ENCODE results near the gene PCDHA8.
"Not testable (repeated sequence)": the region's sequence is repeated elsewhere in the genome, so short reads cannot be mapped to it uniquely, and the experiment has no call there.

Gene PCDHA8, protein sequence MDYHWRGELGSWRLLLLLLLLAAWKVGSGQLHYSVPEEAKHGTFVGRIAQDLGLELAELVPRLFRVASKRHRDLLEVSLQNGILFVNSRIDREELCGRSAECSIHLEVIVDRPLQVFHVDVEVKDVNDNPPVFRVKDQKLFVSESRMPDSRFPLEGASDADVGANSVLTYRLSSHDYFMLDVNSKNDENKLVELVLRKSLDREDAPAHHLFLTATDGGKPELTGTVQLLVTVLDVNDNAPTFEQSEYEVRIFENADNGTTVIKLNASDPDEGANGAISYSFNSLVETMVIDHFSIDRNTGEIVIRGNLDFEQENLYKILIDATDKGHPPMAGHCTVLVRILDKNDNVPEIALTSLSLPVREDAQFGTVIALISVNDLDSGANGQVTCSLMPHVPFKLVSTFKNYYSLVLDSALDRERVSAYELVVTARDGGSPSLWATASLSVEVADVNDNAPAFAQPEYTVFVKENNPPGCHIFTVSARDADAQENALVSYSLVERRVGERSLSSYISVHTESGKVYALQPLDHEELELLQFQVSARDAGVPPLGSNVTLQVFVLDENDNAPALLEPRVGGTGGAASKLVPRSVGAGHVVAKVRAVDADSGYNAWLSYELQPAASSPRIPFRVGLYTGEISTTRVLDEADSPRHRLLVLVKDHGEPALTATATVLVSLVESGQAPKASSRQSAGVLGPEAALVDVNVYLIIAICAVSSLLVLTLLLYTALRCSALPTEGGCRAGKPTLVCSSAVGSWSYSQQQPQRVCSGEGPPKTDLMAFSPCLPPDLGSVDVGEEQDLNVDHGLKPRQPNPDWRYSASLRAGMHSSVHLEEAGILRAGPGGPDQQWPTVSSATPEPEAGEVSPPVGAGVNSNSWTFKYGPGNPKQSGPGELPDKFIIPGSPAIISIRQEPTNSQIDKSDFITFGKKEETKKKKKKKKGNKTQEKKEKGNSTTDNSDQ

DNA sequence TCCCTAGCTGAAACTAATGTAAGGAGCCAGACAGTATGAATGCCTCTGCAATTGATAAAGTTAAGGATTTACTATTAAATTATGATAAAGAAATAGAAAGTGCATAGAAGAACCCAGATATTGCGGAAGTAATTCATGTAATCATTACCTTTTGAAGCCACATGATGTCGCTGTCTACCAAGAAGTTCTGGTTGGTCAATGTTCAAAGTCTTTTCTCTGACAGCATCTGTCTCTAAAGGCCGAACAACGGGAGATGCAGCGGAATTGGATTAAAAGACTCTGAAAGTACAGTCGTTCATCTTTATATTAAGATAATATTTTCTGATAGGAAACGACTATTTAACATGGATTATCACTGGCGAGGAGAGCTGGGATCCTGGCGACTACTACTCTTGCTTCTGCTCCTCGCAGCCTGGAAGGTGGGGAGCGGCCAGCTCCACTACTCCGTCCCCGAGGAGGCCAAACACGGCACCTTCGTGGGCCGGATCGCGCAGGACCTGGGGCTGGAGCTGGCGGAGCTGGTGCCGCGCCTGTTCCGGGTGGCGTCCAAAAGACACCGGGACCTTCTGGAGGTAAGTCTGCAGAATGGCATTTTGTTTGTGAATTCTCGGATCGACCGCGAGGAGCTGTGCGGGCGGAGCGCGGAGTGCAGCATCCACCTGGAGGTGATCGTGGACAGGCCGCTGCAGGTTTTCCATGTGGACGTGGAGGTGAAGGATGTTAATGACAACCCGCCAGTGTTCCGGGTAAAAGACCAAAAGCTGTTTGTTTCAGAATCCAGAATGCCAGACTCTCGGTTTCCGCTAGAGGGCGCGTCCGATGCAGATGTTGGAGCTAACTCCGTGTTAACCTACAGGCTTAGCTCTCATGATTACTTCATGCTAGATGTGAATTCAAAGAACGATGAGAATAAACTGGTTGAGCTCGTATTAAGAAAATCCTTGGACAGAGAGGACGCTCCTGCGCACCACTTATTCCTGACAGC is at the start of gene PCDHA8:
PCDHA8 (plus strand) TSS at position 210 of the 985 bp plus-strand sequence; CDS start at position 345, 135 bp downstream.
- Histone ChIP-seq H3K9me3 (ENCODE audit: low read length) (no peaks in the 10 kb centered on the region), H3K27ac (ENCODE audit: low read depth, low read length) (no peak within 1 kb of the TSS), H3K4me3 (ENCODE audit: low read depth in 1 of 2, low read length in 2 of 2) (no peak within 1 kb of the TSS), H3K9ac (ENCODE audit: low read length) (no peak within 1 kb of the TSS), H3K36me3 (ENCODE audit: insufficient read depth, low read length) (no peaks in the 10 kb centered on the region), H3K4me1 (ENCODE audit: insufficient read depth, low read length) (no peaks in the 10 kb centered on the region), H3K27me3 (ENCODE audit: control insufficient read depth in 1 of 2, insufficient read depth in 2 of 2, low read length in 2 of 2) (no peaks in the 10 kb centered on the region)

DNA sequence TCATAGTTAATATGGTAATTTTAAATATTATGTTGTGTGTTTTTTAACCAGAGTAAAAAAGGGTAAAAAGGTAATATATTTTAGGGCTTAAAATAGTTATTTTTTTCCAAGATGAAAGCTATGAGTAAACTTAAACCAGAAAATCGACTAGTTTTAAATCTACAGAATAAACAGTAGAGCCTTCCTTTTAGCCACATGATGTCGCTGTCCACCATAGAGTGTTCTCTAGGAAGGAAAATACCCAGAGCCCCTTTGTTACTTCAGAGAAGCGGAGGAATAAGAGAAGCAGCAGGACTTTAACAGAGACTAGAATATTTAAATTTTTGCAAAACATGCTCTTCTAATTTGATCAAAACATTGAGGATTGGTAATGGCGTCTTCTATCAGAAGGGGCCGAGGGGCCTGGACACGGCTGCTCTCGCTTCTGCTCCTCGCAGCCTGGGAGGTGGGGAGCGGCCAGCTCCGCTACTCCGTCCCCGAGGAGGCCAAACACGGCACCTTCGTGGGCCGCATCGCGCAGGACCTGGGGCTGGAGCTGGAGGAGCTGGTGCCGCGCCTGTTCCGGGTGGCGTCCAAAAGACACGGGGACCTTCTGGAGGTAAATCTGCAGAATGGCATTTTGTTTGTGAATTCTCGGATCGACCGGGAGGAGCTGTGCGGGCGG is 46.3 kb upstream of the PCDHA8 start, which contains the start of gene PCDHA2:
PCDHA2 (plus strand) TSS at position 258 of the 664 bp plus-strand sequence.
- Histone ChIP-seq H3K27ac (ENCODE audit: low read depth, low read length) (no peak within 1 kb of the TSS), H3K9ac (ENCODE audit: low read length) (no peak within 1 kb of the TSS), H3K4me3 (ENCODE audit: low read depth in 1 of 2, low read length in 2 of 2) (no peak within 1 kb of the TSS), H3K9me3 (ENCODE audit: low read length) (peaks cover 8% of the 10 kb centered on the region), H3K27me3 (ENCODE audit: control insufficient read depth in 1 of 2, insufficient read depth in 2 of 2, low read length in 2 of 2) (no peaks in the 10 kb centered on the region), H3K4me1 (ENCODE audit: insufficient read depth, low read length) (no peaks in the 10 kb centered on the region), H3K36me3 (ENCODE audit: insufficient read depth, low read length) (no peaks in the 10 kb centered on the region)

DNA sequence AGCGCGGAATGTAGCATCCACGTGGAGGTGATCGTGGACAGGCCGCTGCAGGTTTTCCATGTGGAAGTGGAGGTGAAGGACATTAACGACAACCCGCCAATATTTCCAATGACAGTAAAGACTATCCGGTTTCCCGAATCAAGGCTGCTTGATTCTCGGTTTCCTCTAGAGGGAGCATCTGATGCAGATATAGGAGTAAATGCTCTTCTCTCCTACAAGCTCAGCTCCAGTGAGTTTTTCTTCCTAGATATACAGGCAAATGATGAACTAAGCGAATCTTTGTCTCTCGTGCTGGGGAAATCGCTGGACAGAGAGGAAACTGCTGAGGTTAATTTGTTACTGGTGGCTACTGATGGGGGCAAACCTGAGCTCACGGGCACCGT is 45.7 kb upstream of the PCDHA8 start:
- no peaks in the 10 kb centered on the region for H3K27me3 ChIP-seq (ENCODE audit: control insufficient read depth in 1 of 2, insufficient read depth in 2 of 2, low read length in 2 of 2)
- no peak overlapping the region for H3K9ac ChIP-seq (ENCODE audit: low read length)
- no peaks in the 10 kb centered on the region for H3K36me3 ChIP-seq (ENCODE audit: insufficient read depth, low read length)
- peaks cover 8% of the 10 kb centered on the region for H3K9me3 ChIP-seq (ENCODE audit: low read length)
- H3K27ac ChIP-seq (ENCODE audit: low read depth, low read length), result no peak overlapping the region
- no peaks in the 10 kb centered on the region for H3K4me1 ChIP-seq (ENCODE audit: insufficient read depth, low read length)
- H3K4me3 ChIP-seq (ENCODE audit: low read depth in 1 of 2, low read length in 2 of 2), result no peak overlapping the region

DNA sequence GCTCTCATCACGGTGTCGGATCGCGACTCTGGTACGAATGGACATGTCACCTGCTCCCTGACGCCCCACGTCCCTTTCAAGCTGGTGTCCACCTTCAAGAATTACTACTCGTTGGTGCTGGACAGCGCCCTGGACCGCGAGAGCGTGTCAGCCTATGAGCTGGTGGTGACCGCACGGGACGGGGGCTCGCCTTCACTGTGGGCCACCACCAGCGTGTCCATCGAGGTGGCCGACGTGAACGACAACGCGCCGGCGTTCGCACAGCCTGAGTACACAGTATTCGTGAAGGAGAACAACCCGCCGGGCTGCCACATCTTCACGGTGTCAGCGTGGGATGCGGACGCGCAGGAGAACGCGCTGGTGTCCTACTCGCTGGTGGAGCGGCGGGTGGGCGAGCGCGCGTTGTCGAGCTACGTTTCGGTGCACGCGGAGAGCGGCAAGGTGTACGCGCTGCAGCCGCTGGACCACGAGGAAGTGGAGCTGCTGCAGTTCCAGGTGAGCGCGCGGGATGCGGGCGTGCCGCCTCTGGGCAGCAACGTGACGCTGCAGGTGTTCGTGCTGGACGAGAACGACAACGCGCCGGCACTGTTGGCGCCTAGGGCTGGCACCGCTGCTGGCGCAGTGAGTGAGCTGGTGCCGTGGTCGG is 44.8 kb upstream of the PCDHA8 start:
- not testable (repeated sequence) for H3K27me3 ChIP-seq (ENCODE audit: control insufficient read depth in 1 of 2, insufficient read depth in 2 of 2, low read length in 2 of 2); H3K4me3 ChIP-seq (ENCODE audit: low read depth in 1 of 2, low read length in 2 of 2); H3K9ac ChIP-seq (ENCODE audit: low read length); H3K36me3 ChIP-seq (ENCODE audit: insufficient read depth, low read length); H3K27ac ChIP-seq (ENCODE audit: low read depth, low read length); H3K9me3 ChIP-seq (ENCODE audit: low read length); H3K4me1 ChIP-seq (ENCODE audit: insufficient read depth, low read length)

DNA sequence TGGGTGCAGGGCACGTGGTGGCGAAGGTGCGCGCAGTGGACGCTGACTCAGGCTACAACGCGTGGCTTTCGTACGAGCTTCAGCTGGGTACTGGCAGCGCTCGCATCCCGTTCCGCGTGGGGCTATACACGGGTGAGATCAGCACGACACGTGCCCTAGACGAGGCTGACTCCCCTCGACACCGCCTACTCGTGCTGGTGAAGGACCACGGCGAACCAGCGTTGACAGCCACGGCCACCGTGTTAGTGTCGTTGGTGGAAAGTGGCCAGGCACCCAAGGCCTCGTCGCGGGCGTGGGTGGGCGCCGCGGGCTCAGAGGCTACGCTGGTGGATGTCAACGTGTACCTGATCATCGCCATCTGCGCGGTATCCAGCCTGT is 44.3 kb upstream of the PCDHA8 start:
- H3K27me3 ChIP-seq (ENCODE audit: control insufficient read depth in 1 of 2, insufficient read depth in 2 of 2, low read length in 2 of 2), result no peaks in the 10 kb centered on the region
- H3K27ac ChIP-seq (ENCODE audit: low read depth, low read length), result no peak overlapping the region
- H3K36me3 ChIP-seq (ENCODE audit: insufficient read depth, low read length), result no peaks in the 10 kb centered on the region
- H3K9me3 ChIP-seq (ENCODE audit: low read length), result peaks cover 8% of the 10 kb centered on the region
- H3K9ac ChIP-seq (ENCODE audit: low read length), result no peak overlapping the region
- no peak overlapping the region for H3K4me3 ChIP-seq (ENCODE audit: low read depth in 1 of 2, low read length in 2 of 2)
- H3K4me1 ChIP-seq (ENCODE audit: insufficient read depth, low read length), result no peaks in the 10 kb centered on the region

DNA sequence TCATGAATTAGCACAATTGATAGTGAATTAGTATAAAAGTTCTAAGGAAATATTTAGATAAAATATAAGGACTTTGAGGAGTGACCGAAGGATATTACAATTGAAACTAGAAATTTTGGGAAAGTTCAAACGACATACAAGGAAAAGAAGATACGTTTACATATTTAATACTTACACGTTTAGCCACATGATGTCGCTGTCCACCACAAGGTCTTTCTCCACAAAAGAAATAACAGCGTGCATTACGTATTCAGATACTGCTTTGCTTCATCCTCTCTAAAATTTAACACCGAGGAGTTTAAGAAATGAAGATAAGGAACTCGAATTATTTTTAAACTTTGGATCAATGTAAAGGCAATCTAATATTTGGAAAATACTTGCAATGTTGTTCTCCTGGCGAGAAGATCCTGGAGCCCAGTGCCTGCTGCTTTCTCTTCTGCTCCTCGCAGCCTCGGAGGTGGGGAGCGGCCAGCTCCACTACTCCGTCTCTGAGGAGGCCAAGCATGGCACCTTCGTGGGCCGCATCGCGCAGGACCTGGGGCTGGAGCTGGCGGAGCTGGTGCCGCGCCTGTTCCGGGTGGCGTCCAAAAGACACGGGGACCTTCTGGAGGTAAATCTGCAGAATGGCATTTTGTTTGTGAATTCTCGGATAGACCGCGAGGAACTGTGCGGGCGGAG is 40.0 kb upstream of the PCDHA8 start, which contains the start of gene PCDHA3:
PCDHA3 (plus strand) TSS at position 242 of the 678 bp plus-strand sequence.
- Histone ChIP-seq H3K27me3 (ENCODE audit: control insufficient read depth in 1 of 2, insufficient read depth in 2 of 2, low read length in 2 of 2) (no peaks in the 10 kb centered on the region), H3K9ac (ENCODE audit: low read length) (no peak within 1 kb of the TSS), H3K36me3 (ENCODE audit: insufficient read depth, low read length) (no peaks in the 10 kb centered on the region), H3K4me1 (ENCODE audit: insufficient read depth, low read length) (no peaks in the 10 kb centered on the region), H3K4me3 (ENCODE audit: low read depth in 1 of 2, low read length in 2 of 2) (peak within 1 kb of the TSS in 1 of 2 donors; percentile 49), H3K27ac (ENCODE audit: low read depth, low read length) (no peak within 1 kb of the TSS), H3K9me3 (ENCODE audit: low read length) (peaks cover 1% of the 10 kb centered on the region)

DNA sequence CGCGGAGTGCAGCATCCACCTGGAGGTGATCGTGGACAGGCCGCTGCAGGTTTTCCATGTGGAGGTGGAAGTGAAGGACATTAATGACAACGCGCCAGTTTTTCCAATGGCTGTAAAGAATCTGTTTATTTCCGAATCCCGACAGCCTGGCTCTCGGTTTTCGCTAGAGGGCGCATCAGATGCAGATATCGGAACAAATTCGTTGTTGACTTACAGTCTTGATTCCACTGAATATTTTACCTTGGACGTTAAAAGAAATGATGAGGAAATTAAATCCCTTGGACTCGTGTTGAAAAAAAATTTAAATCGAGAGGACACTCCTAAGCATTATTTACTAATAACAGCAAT is 39.5 kb upstream of the PCDHA8 start:
- peak overlapping the region in 1 of 2 donors; percentile 49 for H3K4me3 ChIP-seq (ENCODE audit: low read depth in 1 of 2, low read length in 2 of 2)
- H3K27ac ChIP-seq (ENCODE audit: low read depth, low read length), result no peak overlapping the region

DNA sequence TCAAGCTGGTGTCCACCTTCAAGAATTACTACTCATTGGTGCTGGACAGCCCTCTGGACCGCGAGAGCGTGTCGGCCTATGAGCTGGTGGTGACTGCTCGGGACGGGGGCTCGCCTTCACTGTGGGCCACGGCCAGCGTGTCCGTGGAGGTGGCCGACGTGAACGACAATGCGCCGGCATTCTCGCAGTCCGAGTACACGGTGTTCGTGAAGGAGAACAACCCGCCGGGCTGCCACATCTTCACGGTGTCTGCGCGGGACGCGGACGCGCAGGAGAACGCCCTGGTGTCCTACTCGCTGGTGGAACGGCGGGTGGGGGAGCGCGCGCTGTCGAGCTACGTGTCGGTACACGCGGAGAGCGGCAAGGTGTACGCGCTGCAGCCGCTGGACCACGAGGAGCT is 38.6 kb upstream of the PCDHA8 start:
- H3K36me3 ChIP-seq (ENCODE audit: insufficient read depth, low read length); H3K4me3 ChIP-seq (ENCODE audit: low read depth in 1 of 2, low read length in 2 of 2); H3K9ac ChIP-seq (ENCODE audit: low read length); H3K27me3 ChIP-seq (ENCODE audit: control insufficient read depth in 1 of 2, insufficient read depth in 2 of 2, low read length in 2 of 2); H3K9me3 ChIP-seq (ENCODE audit: low read length); H3K27ac ChIP-seq (ENCODE audit: low read depth, low read length); H3K4me1 ChIP-seq (ENCODE audit: insufficient read depth, low read length): not testable (repeated sequence)

More for the DNA sequence above, 39.5 kb upstream of the PCDHA8 start:
- Histone ChIP-seq H3K4me1 (ENCODE audit: insufficient read depth, low read length) (no peaks in the 10 kb centered on the region), H3K9ac (ENCODE audit: low read length) (no peak overlapping the region), H3K27me3 (ENCODE audit: control insufficient read depth in 1 of 2, insufficient read depth in 2 of 2, low read length in 2 of 2) (no peaks in the 10 kb centered on the region), H3K9me3 (ENCODE audit: low read length) (no peaks in the 10 kb centered on the region), H3K36me3 (ENCODE audit: insufficient read depth, low read length) (no peaks in the 10 kb centered on the region)

DNA sequence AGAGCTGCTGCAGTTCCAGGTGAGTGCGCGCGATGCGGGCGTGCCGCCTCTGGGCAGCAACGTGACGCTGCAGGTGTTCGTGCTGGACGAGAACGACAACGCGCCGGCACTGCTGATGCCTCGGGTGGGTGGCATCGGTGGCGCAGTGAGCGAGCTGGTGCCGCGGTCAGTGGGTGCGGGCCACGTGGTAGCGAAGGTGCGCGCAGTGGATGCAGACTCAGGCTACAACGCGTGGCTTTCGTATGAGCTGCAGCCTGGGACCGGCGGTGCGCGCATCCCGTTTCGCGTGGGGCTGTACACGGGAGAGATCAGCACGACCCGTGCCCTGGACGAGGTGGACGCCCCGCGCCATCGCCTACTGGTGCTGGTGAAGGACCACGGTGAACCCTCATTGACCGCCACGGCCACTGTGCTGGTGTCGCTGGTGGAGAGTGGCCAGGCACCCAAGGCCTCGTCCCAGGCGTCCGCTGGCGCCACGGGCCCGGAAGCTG is 38.2 kb upstream of the PCDHA8 start:
- no peaks in the 10 kb centered on the region for H3K9me3 ChIP-seq (ENCODE audit: low read length)
- no peaks in the 10 kb centered on the region for H3K4me1 ChIP-seq (ENCODE audit: insufficient read depth, low read length)
- H3K36me3 ChIP-seq (ENCODE audit: insufficient read depth, low read length), result no peaks in the 10 kb centered on the region
- H3K27ac ChIP-seq (ENCODE audit: low read depth, low read length), result no peak overlapping the region
- no peaks in the 10 kb centered on the region for H3K27me3 ChIP-seq (ENCODE audit: control insufficient read depth in 1 of 2, insufficient read depth in 2 of 2, low read length in 2 of 2)
- H3K4me3 ChIP-seq (ENCODE audit: low read depth in 1 of 2, low read length in 2 of 2), result no peak overlapping the region
- H3K9ac ChIP-seq (ENCODE audit: low read length), result no peak overlapping the region
